GM12891 (cell line): ENCODE results near the gene SALL2.

ENCODE experiments used
- POLR2A ChIP-seq: IDR thresholded peaks from 2 replicates; pipeline ENCODE4 v1.6.1; 2011; ENCODE audit warnings: low read depth, low read length, control low read depth
- POLR2AphosphoS5 ChIP-seq: IDR thresholded peaks from 2 replicates; pipeline ENCODE4 v1.6.1; 2011; ENCODE audit warnings: low read depth, low read length, control low read depth

DNA sequence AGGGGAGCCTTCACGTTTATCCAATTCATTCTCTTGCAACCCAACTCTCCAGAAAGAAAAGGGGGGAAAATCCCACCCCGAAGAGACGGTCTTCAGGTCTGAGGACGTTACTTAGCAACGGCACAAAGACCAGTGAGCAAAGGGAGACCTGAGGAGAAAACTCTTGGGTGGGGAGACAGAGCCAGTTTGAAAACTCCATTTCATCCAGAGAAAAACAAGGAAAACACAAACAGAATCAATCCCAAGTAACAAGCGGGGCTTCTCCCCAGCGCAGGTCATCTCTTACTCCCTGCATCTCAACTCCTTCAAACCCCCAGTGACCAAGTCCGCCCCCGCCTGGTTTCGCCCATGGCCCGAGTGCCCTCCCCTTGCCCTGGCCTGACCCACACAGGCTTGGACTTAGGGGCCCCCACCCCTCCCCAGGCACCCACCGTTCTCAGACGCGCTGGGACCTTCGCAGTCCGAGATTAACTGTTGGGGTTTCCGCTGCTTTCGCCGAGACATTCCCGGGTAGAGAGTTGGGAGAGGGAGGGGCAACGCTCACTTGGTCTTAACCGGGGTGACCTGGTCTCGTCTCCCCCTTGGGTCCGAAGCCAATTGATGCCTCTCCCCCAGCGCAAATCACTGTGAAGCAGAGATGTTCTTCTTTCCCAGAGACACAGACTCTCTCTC is 10.4 kb upstream of the SALL2 start:
- TF ChIP-seq POLR2A (no peak), POLR2AphosphoS5 (no peak)
